Measurements from ENCODE around the gene EXOC3.

Gene EXOC3

GRCh38 chr5:439181-439580 lies 3.8 kb upstream of the EXOC3 start:
- no peak for DNase-seq (ENCODE audit: low read depth in 2 of 2)

- no peak for DNase-seq (ENCODE audit: low read depth in 2 of 2)
These were observed 3.3 kb upstream of the EXOC3 start for GRCh38 chr5:439636-440035.

- no peak for DNase-seq (ENCODE audit: low read depth in 2 of 2)
These were observed 2.4 kb upstream of the EXOC3 start for GRCh38 chr5:440401-441201.

GRCh38 chr5:441996-442334 lies 1.0 kb upstream of the EXOC3 start:
- no peak for DNase-seq (ENCODE audit: low read depth in 2 of 2)

GRCh38 chr5:443239-444151 lies 519 bp downstream of the EXOC3 start:
- DNase-seq (ENCODE audit: low read depth in 2 of 2), result no peak

- DNase-seq (ENCODE audit: low read depth in 2 of 2), result no peak
These were observed 1.2 kb downstream of the EXOC3 start for GRCh38 chr5:444226-444625.

GRCh38 chr5:445591-445990 lies 2.6 kb downstream of the EXOC3 start:
- DNase-seq (ENCODE audit: low read depth in 2 of 2), result no peak

- no peak for DNase-seq (ENCODE audit: low read depth in 2 of 2)
These were observed 3.3 kb downstream of the EXOC3 start for GRCh38 chr5:446066-446882.

- DNase-seq (ENCODE audit: low read depth in 2 of 2), result no peak
These were observed 3.9 kb downstream of the EXOC3 start for GRCh38 chr5:446883-447263.

GRCh38 chr5:447501-447900 lies 4.5 kb downstream of the EXOC3 start:
- DNase-seq (ENCODE audit: low read depth in 2 of 2), result no peak

GRCh38 chr5:448061-448765 lies 5.2 kb downstream of the EXOC3 start:
- no peak for DNase-seq (ENCODE audit: low read depth in 2 of 2)

GRCh38 chr5:448766-449090 lies 5.8 kb downstream of the EXOC3 start:
- no peak for DNase-seq (ENCODE audit: low read depth in 2 of 2)

GRCh38 chr5:449151-449550 lies 6.2 kb downstream of the EXOC3 start:
- DNase-seq (ENCODE audit: low read depth in 2 of 2), result no peak

GRCh38 chr5:451587-452458 lies 8.8 kb downstream of the EXOC3 start:
- DNase-seq (ENCODE audit: low read depth in 2 of 2), result no peak

- no peak for DNase-seq (ENCODE audit: low read depth in 2 of 2)
These were observed 10.2 kb downstream of the EXOC3 start for GRCh38 chr5:452978-453710.

GRCh38 chr5:453725-454481 lies 10.9 kb downstream of the EXOC3 start:
- no peak for DNase-seq (ENCODE audit: low read depth in 2 of 2)

- DNase-seq (ENCODE audit: low read depth in 2 of 2), result no peak
These were observed 12.0 kb downstream of the EXOC3 start for GRCh38 chr5:454936-455335.

- DNase-seq (ENCODE audit: low read depth in 2 of 2), result no peak
These were observed 12.8 kb downstream of the EXOC3 start for GRCh38 chr5:455806-456205.
